ENCODE data around the gene KCTD12.

- TF ChIP-seq POLR2A (IDR thresholded peaks at IDR 0.05) (no peak), CTCF (IDR thresholded peaks at IDR 0.05) (no peak)
Observed at GRCh38 chr13:76888421-76888820, 2.2 kb upstream of the KCTD12 start.

Data from Peyer's patch (tissue), 4 donors.